Activated T-cell treated with anti-CD3 and anti-CD28 coated beads, Interleukin-2, amount 50 U/mL, for 1 hour (primary cell): ENCODE results near the gene DAPL1.

Experiments
- DNase-seq: peaks from one replicate; pipeline ENCODE4 v3.0.0-alpha.2; 2020

The DAPL1 gene, protein sequence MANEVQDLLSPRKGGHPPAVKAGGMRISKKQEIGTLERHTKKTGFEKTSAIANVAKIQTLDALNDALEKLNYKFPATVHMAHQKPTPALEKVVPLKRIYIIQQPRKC

DNA sequence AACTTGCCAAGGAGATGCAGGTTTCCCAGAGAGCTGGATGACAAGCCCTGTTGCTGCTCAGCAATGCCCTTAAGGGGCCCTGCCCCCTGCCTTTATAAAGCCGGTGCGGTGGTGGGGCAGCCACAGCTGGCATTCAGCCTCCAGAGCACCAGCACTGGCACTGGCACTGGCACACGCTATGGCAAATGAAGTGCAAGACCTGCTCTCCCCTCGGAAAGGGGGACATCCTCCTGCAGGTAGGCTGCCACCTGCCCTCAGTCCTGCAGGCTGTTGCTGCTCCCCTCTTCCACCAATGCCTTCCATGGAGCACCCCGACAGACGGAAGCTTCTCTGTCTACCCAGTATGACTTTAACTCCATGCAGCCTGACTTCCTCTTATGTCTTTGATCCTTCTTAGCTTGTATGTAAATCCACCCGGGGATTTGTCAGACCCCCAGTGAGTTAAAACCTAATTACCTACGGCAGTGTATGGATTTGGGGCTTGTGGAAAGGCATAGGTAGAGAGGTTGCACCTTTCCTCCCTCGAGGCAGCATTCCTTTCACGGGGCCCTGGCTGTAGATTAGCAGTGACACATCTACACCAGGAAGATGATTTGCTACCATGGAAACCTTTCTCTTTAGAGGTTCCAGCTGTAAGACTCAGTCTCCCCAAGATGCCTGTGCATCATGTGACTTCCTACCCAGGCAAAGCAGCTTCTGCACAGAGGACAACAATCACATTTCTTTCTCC is at the start of gene DAPL1:
TSS of gene DAPL1 (plus strand) at position 123 of the 730 bp plus-strand sequence. CDS start at position 179, 56 bp downstream.
- no peak for DNase-seq

DNA sequence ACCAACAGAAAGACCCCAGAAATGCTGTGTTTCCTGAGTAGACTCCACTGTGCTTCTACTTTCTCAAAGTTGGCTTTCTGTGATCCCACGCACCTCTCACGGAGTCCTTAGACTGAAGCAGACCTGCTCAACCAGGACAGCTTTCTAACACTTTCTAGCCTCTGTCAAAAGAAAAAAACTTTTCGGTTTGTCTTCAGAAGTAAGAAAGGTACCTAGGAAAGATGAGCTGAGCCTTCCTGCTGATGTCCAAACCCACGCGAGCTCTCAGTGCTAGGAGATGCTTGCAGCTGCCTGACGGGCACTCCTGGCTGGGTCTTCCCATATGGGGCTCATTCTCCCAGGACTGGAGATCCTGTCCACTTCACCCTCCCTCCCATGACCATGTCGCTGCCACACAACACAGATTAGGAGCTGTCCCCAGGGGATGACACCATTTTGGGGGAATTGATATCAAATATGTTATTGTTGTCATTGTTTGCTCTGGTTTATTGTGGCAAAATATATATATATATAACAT is 49.2 kb upstream of the DAPL1 start:
- no peak for DNase-seq

DNA sequence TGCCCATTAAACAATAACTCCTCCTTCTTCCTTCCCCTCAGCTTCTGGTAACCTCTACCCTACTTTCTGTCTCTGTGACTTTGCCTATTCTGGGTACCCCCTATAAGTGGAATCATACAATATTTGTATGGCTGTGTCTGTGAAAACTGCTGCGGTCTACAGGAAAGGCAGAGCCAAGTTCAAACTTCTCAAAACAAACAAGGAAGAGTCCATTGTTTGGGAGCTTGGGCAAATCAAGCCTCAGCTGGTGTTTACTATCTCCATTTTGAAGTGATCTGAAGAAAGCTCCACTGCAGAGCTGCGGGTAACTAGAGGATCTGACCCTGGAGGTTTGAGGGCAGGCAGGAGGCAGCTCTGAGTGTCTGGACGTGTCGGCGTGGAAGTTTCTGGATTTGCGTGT is 48.6 kb upstream of the DAPL1 start:
- no peak for DNase-seq

DNA sequence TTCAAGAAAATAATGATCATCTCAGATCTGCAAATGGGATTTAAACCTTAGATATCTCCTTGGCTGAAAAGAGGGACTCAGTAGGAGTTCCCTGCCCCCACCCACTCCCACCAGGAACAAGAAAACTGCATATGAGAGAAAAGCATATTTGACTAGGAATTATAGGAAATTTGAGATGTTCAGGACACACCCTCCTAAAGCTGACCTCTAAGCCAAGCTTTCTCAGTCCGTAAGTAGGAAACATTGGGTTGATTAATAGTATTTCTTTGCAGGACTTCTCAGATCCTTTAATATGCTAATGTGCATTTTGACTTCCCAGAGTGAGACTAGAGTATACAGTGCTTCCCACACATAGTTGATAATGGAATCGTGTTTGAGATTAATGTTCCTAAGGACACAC is 47.8 kb upstream of the DAPL1 start:
- no peak for DNase-seq

DNA sequence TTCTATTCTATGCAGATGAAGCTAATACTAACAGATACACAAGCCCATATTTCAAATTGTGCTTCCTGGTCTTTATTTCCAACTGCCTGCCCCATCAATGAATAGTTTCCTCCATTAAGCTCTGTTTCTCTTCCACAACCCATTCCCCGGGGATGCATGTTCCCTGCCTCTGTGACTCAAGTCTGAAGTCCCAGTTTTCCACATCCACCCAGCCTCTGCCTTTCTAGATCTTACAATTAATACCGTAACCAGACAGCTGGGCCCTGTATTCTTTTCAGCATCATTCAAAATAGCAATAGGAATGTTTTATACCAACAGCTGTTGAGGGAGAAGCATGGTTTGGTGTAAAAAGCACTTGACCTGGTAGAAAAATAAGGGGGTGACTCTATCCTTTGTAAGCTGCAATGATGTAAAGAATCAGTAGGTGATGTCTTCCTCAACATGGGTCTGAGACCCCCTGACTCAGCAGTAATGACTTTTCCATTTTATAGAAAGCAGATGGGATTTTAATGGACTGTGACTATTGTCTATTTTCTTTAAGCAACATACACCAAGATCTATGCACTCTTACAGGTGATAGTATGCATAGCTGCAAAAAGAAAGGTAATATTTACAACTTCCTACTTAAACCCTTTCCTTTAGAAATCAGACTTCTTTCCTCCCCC is 46.1 kb upstream of the DAPL1 start:
- no peak for DNase-seq

DNA sequence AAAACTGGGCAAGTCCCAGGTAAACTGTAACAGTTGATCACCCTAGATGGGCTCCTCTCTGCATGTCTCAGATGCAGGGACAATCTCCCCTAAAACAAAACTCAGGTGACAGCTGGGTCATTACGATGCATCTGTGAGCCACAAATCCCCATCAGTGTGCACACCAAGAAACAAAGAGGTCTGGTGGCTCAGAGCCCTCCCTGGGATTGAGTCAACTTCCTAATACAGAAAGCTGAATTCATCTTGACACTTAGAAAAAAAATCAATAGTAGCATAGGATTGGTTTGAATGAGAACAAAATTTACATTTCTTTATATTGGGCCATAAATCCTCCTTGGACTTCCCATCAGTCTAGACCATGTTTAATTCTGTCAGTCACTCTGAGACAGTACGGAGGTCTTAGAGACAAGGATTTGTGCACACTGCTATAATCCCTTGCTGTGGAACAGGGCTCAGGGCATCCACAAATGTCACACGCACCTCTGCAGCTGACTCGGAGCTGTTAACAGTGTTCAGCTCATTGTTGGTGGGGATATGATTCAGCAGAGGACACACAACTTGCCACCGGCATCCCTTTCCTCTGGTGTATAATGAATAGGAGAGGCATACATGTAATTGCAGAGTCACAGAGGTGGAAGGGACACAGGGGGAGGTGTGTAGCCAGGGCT is 44.5 kb upstream of the DAPL1 start:
- no peak for DNase-seq

DNA sequence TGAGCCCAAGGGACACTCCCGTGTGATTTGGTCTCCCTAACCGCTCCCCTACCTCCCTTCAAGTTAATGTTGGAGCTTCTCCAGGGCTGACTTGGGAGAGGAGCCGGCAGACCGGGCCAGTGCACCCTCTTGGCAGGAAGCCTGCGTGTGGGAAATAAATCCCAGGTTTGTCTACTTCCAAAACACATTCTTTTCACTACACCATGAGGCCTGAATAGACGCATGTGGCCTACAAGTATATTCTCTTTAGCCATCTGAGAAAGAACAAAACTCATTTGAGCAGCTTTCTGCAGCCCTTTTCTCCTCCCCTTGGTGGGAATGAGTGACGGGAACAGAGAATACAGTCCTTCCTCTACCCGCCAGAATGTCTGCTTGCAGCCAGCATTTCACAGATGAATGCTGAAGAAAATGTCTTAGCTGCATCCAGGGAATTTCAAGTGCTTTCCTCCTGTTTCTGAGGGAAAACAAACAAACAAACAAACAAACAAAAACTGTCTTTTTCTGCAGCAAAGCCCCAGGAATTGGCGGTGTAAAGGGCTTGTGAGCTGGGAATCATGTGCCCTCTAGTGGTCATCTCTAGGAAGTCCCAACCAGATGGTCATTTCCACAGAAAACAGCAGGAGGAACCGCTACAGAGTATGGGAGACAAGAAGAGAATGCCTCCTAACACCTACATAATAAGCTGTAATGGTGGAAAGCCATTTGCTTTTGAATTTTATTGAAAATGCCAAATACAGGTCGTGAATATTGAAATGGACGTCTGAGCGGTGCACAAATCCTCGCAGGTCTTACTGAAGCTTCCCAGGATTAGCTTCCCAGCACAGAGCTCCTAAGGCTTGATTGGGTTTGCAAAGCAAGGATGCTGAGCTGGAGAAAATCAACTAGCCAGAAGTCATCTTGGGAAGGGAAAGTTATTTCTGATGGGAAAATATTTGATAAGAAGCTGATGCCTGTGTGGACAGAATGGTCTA is 41.2 kb upstream of the DAPL1 start:
- no peak for DNase-seq

DNA sequence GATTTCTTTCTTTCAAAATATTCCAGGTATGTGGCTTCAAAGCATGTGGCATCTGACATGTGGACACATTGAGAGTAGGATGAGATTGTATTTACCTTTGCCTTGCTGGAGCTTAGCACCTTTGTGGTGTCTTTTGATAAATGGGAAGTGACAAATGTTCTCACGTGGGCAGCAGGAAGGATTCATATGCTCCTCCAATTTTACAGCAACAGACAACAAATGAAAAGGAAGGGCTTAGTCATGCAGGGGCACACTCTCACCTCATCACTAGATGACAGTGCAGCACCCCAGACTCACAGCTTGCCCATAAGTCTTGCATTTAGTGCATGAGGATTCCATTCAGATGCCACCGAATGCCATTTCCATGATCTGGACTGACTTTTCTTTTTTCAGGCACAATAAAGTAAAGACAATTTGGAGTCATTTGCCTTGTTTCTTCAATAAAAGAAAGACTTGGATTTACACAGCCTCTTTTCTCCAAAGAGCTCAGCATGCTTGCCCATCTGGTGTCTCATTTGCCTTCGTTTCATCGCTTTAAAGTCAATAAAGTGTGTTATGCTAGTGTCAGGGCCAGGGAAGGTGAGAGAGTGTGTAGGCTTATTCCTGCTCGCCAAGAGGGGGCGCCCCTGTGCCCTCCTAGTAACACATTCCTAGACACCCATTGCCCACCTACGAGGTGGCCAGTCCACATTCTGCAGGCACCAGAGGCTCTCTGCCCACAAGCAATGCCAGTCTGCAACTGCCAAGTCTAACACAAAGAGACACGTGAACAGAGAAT is 39.6 kb upstream of the DAPL1 start:
- DNase-seq = no peak

DNA sequence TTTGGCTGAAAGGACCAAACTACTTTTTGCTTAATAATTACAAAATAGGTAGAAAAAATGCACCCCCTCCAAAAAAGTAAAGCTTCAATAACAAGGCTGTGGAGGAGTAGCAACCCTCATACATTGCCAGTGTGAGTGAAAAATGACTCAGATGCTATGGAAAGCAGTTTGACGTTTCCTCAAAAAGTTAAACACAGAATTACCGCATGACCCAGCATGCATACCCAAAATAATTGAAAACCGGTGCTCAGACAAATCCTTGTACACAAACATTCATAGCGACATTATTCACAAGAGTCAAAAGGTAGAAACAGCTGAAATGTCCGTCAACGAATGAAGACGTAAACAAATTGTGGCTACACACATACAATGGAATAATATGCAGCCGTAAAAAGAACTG is 38.8 kb upstream of the DAPL1 start:
- DNase-seq = no peak

DNA sequence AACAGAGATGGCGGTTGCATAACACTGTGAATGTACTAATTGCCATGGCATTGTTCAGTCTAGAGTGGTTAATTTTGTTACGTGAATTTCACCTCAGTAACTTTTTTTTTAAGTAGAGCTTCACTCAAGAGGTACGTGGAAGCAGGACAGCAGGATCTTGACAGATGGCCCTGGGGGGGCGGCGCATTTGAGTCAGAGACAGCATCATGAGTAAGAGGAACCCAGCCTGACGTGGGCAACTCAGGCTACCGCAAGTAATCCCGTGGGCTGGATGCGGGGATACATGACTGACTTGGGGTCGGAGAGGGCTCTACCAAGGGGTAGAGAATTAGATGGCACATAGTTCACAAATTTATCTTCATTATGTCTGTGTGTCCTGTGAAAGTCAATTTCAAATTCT is 38.1 kb upstream of the DAPL1 start:
- no peak for DNase-seq

DNA sequence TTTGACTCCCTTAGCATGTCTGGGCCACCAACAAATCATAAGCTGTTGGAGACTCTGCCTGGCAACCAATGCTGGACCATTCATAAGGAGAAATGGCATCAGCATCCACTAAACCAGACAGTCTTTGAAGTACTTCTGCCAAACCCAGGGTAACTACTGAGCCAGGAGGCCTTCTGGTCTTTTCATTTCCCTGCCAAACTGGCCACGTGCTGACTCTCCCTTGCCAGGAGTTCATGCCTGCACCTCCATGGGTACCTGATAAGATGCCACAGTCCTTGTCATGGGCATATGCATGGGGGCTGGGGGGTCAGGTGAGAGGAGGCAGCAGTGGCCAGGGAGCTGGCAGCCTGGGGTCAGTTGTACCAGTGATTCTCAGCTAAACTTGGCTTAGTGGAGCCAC is 34.2 kb upstream of the DAPL1 start:
- DNase-seq = no peak

DNA sequence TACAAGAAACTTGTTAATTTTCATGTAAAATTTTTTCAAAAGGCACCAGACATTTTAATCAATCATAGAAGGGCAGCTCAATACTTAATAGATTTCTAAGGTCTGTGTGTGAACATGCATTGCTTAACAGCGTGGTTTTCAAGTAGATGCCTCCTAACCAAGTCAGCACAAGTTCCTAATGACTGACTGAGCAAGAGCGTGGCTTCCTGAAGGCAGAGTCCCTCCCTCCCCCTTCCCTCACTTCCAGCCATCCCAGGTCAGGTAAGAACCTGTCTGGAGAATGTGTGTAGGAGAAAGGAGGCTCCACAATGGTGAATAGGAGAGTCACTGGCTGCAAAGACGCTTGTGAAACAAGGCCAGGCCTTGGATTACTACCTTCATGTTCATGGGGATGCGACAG is 33.5 kb upstream of the DAPL1 start:
- no peak for DNase-seq

DNA sequence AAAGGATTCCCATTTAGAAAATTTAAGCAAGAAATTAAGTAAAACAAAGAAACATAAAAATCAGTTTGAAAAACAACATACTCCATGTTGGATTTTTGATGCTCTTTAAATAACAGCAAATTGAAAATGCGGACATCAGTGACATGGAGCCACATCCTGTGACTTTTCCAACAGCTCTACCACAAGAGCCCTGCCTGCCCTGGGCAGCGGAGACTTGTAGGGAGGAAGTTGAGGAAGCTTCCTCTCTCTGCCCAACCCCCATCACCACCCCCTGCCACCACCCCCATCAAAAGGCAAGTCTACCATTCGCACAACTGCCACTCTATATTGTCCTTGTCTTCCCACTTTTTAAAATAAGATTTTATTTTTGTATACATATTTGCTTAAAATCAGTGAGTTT is 32.8 kb upstream of the DAPL1 start:
- DNase-seq = no peak

DNA sequence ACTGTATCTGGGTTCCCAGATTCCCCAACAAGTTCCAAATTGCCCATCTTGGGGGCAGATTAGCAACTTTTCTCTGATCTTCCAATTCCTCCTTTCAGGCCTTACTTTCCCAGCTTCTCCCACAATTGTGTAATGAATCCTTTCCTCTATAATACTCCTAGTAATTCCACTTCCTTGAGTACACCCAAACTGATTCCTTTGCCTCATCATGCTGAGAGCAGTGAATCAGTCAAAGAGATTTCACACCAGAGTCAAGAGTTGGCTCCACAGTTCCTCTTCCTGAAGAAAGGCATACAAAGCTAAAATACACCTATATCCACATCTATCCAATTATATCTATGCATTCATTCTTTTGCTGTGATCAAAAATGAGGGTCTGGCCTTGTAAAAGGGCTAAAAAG is 28.6 kb upstream of the DAPL1 start:
- no peak for DNase-seq

DNA sequence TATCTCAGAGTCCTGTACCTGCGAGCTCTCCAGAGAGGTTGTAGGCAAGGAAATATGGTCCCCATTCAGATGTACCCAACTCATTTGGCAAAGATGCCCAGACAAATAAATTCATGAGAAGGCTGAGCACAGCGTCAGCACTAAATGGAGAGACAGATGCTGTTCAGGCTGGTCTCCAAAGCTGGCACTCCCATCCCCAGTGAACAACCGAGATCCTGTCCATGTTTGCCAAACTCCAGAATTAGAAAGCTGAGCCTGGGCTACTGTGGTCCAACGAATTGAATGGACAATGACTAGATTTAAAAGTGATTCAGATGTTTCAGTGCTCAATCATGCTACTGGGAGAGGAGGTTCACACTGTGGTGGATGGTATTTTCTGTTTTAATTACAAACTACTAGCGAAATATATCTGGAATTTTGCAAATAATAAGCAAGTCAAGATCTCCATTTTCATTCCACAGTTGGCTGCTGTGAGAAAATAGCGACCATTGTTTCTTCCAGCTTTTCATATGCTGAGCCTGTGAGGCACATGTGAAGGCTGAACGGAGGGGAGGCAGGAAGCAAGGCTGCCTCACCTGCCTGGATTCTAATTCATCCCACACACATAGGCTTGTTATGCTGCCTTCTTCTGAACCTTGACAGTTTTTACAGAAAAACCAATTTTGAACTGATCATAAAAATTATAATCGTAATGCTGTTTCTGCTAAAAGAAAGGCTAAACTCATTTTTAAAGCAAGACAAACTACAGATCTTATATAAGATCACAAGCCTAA is 22.6 kb upstream of the DAPL1 start:
- no peak for DNase-seq

DNA sequence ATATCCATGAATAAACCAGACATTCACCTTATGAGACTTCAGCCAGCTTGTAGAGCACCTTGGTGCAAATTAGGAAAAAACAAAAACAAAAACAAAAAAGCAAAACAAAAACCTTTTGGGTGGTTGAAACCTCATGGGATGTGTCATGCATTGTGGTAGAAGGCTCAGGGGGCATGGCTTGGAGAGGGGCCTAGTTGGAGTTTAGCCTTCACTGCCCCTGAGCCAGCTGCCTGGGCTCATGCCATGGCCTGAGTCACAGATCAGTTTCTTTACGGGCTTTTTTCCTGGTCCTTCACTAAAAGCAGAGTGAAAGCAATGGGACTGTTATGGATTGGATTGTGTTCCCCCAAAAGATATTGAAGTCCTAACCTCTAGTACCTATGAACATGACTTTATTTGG is 22.0 kb upstream of the DAPL1 start:
- no peak for DNase-seq

DNA sequence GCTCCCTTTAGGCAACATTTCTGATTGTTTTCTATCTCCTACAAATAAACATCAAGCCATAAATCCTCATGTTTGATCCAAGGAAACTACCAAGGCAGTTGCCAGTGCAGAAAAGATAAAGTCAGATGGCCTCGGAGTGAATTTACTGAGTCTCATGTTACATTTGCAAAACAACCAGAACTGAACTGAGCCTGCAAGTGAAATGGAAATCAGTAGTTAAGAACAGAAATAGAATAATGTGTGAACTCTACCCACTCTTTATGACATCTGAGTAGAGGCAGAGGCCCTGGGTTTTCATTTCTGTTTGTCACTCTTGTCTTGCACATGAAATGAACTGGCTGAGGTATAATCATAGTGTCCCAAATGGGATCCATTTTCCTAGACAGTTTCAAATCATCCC is 20.4 kb upstream of the DAPL1 start:
- no peak for DNase-seq

DNA sequence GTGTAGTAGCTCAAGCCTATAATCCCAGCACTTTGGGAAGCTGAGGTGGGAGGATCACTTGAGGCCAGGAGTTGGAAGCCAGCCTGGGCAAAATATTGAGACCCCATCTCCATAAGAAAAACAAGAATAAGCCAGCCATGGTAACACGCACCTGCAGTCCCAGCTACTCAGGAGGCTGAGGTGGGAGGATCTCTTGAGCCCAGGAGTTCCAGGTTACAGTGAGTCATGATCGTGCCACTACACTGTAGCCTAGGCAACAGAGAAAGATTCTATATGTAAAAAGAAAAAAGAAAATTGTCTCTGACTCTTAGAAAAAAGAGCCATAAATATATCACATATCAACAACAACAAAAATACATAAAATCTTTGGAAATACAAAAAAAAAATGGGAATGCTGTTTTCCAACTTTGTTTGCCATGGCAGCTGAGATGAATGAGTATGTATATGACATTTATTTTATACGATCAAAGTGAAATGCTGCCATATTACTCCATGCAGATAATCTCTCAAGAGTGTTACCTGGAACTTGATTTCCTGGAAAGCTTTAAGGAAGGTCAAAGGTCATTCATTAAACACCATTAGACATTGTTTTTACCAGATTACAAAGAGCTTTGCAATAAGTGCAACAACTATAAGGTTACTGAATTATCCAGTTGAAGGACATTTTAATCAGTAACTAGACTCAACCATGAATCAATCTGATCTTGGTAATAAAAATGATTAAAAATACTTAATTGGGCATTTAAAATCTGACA is 19.7 kb upstream of the DAPL1 start:
- no peak for DNase-seq

DNA sequence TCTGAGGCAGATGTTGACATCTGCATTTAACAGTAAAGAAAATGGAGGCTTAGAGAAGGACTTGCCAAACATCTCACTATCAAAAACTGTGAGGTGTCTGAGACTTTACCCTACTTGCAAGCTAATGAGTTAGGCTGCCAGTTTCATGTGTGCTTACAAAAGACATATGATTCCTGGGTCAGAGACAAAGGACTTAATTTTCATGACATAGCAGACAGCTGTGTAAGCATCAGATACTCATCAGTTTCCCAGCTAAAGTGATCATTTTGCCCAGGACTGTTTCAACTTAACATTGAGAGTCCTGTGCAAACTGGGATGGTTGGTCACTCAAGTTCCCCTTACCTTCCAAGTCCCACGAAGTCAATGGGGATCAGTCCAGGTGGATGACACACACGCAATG is 18.9 kb upstream of the DAPL1 start:
- DNase-seq = no peak

DNA sequence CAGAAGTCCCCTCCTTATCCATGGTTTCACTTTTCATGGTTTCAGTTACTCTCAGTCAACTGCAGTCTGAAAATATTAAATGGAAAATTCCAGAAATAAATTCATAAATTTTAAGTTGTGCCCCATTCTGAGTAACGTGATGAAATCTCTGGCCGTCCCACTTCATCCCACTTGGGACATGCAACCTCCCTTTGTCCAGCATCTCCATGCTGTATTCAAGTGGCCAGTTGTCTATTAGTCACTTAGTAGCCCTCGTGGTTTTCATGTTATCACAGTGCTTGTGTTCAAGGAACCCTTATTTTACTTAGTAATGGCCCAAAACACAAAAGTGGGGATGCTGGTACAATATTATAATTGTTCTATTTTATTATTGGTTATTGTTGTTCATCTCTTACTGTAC is 18.0 kb upstream of the DAPL1 start:
- DNase-seq = no peak
